Measurements from ENCODE around the gene ANKRD31.
"Not testable (repeated sequence)": the region's sequence is repeated elsewhere in the genome, so short reads cannot be mapped to it uniquely, and the experiment has no call there.

DNA sequence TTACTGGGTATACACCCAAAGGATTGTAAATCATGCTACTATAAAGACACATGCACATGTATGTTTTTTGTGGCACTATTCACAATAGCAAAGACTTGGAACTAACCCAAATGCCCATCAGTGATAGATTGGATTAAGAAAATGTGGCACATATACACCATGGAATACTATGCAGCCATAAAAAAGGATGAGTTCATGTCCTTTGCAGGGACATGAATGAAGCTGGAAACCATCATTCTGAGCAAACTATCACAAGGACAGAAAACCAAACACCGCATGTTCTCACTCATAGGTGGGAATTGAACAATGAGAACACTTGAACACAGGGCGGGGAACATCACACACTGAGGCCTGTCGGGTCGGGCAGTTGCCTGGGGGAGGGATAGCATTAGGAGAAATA is 61.8 kb downstream of the ANKRD31 start:
- TF ChIP-seq, protein P1, sequence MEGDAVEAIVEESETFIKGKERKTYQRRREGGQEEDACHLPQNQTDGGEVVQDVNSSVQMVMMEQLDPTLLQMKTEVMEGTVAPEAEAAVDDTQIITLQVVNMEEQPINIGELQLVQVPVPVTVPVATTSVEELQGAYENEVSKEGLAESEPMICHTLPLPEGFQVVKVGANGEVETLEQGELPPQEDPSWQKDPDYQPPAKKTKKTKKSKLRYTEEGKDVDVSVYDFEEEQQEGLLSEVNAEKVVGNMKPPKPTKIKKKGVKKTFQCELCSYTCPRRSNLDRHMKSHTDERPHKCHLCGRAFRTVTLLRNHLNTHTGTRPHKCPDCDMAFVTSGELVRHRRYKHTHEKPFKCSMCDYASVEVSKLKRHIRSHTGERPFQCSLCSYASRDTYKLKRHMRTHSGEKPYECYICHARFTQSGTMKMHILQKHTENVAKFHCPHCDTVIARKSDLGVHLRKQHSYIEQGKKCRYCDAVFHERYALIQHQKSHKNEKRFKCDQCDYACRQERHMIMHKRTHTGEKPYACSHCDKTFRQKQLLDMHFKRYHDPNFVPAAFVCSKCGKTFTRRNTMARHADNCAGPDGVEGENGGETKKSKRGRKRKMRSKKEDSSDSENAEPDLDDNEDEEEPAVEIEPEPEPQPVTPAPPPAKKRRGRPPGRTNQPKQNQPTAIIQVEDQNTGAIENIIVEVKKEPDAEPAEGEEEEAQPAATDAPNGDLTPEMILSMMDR (IDR thresholded peaks at IDR 0.05), result not testable (repeated sequence)
- TF ChIP-seq ZFX (IDR thresholded peaks at IDR 0.05; ENCODE audit: borderline replicate concordance), result not testable (repeated sequence)
